ENCODE data around the gene GTF2F1.
"Not testable (repeated sequence)": the region's sequence is repeated elsewhere in the genome, so short reads cannot be mapped to it uniquely, and the experiment has no call there.

The GTF2F1 gene

GRCh38 chr19:6417713-6418561, 25.0 kb upstream of the GTF2F1 start:
- no peak for DNase-seq (ENCODE audit: low read depth)

GRCh38 chr19:6416658-6417405, 23.9 kb upstream of the GTF2F1 start:
- no peak for DNase-seq (ENCODE audit: low read depth)

- no peak for DNase-seq (ENCODE audit: low read depth)
Measured at GRCh38 chr19:6415591-6416190, 22.7 kb upstream of the GTF2F1 start.

- DNase-seq (ENCODE audit: low read depth), result no peak
Measured at GRCh38 chr19:6414793-6415590, 22.0 kb upstream of the GTF2F1 start.

- DNase-seq (ENCODE audit: low read depth), result no peak
Measured at GRCh38 chr19:6413721-6414643, 21.0 kb upstream of the GTF2F1 start.

GRCh38 chr19:6413291-6413690, 20.3 kb upstream of the GTF2F1 start:
- DNase-seq (ENCODE audit: low read depth), result no peak

- DNase-seq (ENCODE audit: low read depth), result no peak
Measured at GRCh38 chr19:6412447-6413091, 19.6 kb upstream of the GTF2F1 start.

GRCh38 chr19:6412061-6412446, 19.1 kb upstream of the GTF2F1 start:
- DNase-seq (ENCODE audit: low read depth), result no peak

- DNase-seq (ENCODE audit: low read depth), result no peak
Measured at GRCh38 chr19:6409346-6409745, 16.4 kb upstream of the GTF2F1 start.

- DNase-seq (ENCODE audit: low read depth), result no peak
Measured at GRCh38 chr19:6406401-6406800, 13.4 kb upstream of the GTF2F1 start.

- DNase-seq (ENCODE audit: low read depth), result peak; percentile 90
Measured at GRCh38 chr19:6402837-6403608, 10.1 kb upstream of the GTF2F1 start.

GRCh38 chr19:6402058-6402457, 9.1 kb upstream of the GTF2F1 start:
- no peak for DNase-seq (ENCODE audit: low read depth)

- not testable (repeated sequence) for DNase-seq (ENCODE audit: low read depth)
Measured at GRCh38 chr19:6400062-6400944, 7.3 kb upstream of the GTF2F1 start.

- no peak for DNase-seq (ENCODE audit: low read depth)
Measured at GRCh38 chr19:6396305-6396704, 3.3 kb upstream of the GTF2F1 start.

- DNase-seq (ENCODE audit: low read depth), result no peak
Measured at GRCh38 chr19:6394831-6395230, 1.9 kb upstream of the GTF2F1 start.

- DNase-seq (ENCODE audit: low read depth), result no peak
Measured at GRCh38 chr19:6393983-6394412, 1.0 kb upstream of the GTF2F1 start.

- no peak for DNase-seq (ENCODE audit: low read depth)
Measured at GRCh38 chr19:6392221-6393073, 517 bp downstream of the GTF2F1 start.

GRCh38 chr19:6387372-6387771, 5.6 kb downstream of the GTF2F1 start:
- no peak for DNase-seq (ENCODE audit: low read depth)
